ENCODE data around the gene PPEF2. TPM values are rescaled to one million over a fixed set of nuclear protein-coding genes. Genes with fewer than 3 reads are reported as not detected.
"Not testable (repeated sequence)": the region's sequence is repeated elsewhere in the genome, so short reads cannot be mapped to it uniquely, and the experiment has no call there.

PPEF2 gene
- total RNA-seq, 2 donors from 2014 or later, result not detected

- Histone ChIP-seq H3K4me1 (ENCODE audit: control insufficient read depth, insufficient read depth, low read length) (no peaks in the 10 kb centered on the region), H3K9ac (ENCODE audit: extremely low read depth, low read length, poor library complexity, severe bottlenecking) (no peak overlapping the region), H3K27me3 (ENCODE audit: control insufficient read depth, insufficient read depth, low read length, poor library complexity, severe bottlenecking) (no peaks in the 10 kb centered on the region), H3K9me3 (ENCODE audit: control insufficient read depth, low read length) (no peaks in the 10 kb centered on the region), H3K4me3 (ENCODE audit: low read length) (no peak overlapping the region), H3K27ac (ENCODE audit: low read depth, low read length) (no peak overlapping the region), H3K36me3 (ENCODE audit: control insufficient read depth, insufficient read depth, low read length) (no peaks in the 10 kb centered on the region)
- TF ChIP-seq CTCF (conservative IDR thresholded peaks at IDR 0.05), result no peak
- Mint-ChIP-seq H3K36me3 (ENCODE audit: low read depth) (no peaks in the 10 kb centered on the region), H3K4me3 (no peak overlapping the region), H3K9me3 (no peaks in the 10 kb centered on the region), H3K27me3 (ENCODE audit: insufficient read depth) (no peaks in the 10 kb centered on the region), H3K4me1 (peaks cover 7% of the 10 kb centered on the region), H3K27ac (no peak overlapping the region)
- DNase-seq, result no peak
- WGBS, 2 experiments (ENCODE audit: insufficient coverage in 1 of 2, insufficient read length in 1 of 2), result 93 to 100% methylated on average over 2 to 4 of the region's 4 CpGs
Observed at GRCh38 chr4:75848891-75849290, 53.4 kb downstream of the PPEF2 start.

GRCh38 chr4:75848171-75848760 is 54.0 kb downstream of the PPEF2 start:
- peak; percentile 81 for TF ChIP-seq CTCF (conservative IDR thresholded peaks at IDR 0.05)
- H3K27ac ChIP-seq (ENCODE audit: low read depth, low read length); H3K4me3 Mint-ChIP-seq; H3K4me1 Mint-ChIP-seq; H3K9me3 ChIP-seq (ENCODE audit: control insufficient read depth, low read length); H3K4me3 ChIP-seq (ENCODE audit: low read length); H3K4me1 ChIP-seq (ENCODE audit: control insufficient read depth, insufficient read depth, low read length); H3K9ac ChIP-seq (ENCODE audit: extremely low read depth, low read length, poor library complexity, severe bottlenecking); H3K9me3 Mint-ChIP-seq; H3K36me3 Mint-ChIP-seq (ENCODE audit: low read depth); H3K27me3 Mint-ChIP-seq (ENCODE audit: insufficient read depth); H3K27me3 ChIP-seq (ENCODE audit: control insufficient read depth, insufficient read depth, low read length, poor library complexity, severe bottlenecking); H3K36me3 ChIP-seq (ENCODE audit: control insufficient read depth, insufficient read depth, low read length): not testable (repeated sequence)
- peak; percentile 73 for DNase-seq
- 32 to 39% methylated on average over 6 to 14 of the region's 14 CpGs for WGBS, 2 experiments (ENCODE audit: insufficient coverage in 1 of 2, insufficient read length in 1 of 2)
- H3K27ac Mint-ChIP-seq, result peak overlapping the region; percentile 12

GRCh38 chr4:75845992-75846391 is 56.3 kb downstream of the PPEF2 start:
- no peak overlapping the region for H3K27ac ChIP-seq (ENCODE audit: low read depth, low read length)
- TF ChIP-seq CTCF (conservative IDR thresholded peaks at IDR 0.05), result no peak

More at GRCh38 chr4:75845992-75846391, 56.3 kb downstream of the PPEF2 start:
- H3K4me1 Mint-ChIP-seq, result peaks cover 11% of the 10 kb centered on the region
- H3K27me3 Mint-ChIP-seq (ENCODE audit: insufficient read depth), result no peaks in the 10 kb centered on the region
- WGBS, 2 experiments (ENCODE audit: insufficient coverage in 1 of 2, insufficient read length in 1 of 2), result 97% methylated on average over 2 of the region's 2 CpGs; no CpG with 5 or more reads in 1 of the 2 experiments
- no peak overlapping the region for H3K9ac ChIP-seq (ENCODE audit: extremely low read depth, low read length, poor library complexity, severe bottlenecking)
- DNase-seq, result no peak
- H3K4me3 ChIP-seq (ENCODE audit: low read length), result no peak overlapping the region
- no peak overlapping the region for H3K4me3 Mint-ChIP-seq
- H3K9me3 ChIP-seq (ENCODE audit: control insufficient read depth, low read length), result no peaks in the 10 kb centered on the region
- H3K9me3 Mint-ChIP-seq, result no peaks in the 10 kb centered on the region
- no peaks in the 10 kb centered on the region for H3K4me1 ChIP-seq (ENCODE audit: control insufficient read depth, insufficient read depth, low read length)
- no peaks in the 10 kb centered on the region for H3K36me3 Mint-ChIP-seq (ENCODE audit: low read depth)
- H3K27me3 ChIP-seq (ENCODE audit: control insufficient read depth, insufficient read depth, low read length, poor library complexity, severe bottlenecking), result no peaks in the 10 kb centered on the region
- no peaks in the 10 kb centered on the region for H3K36me3 ChIP-seq (ENCODE audit: control insufficient read depth, insufficient read depth, low read length)
- H3K27ac Mint-ChIP-seq, result no peak overlapping the region
